Keratinocyte (primary cell): ENCODE results near the gene HOXB4.

Experiments
- EZH2 ChIP-seq: IDR thresholded peaks from one replicate; pipeline ENCODE4 v1.6.1; 2012; ENCODE audit warnings: inconsistent platforms, mild to moderate bottlenecking, low read length, moderate library complexity
- TF ChIP-seq, protein P1 (sequence below), 3 experiments: IDR thresholded peaks in 1 of 3; conservative IDR thresholded peaks in 1 of 3; optimal IDR thresholded peaks in 1 of 3; 2 replicates in 2 of 3; 3 replicates in 1 of 3; pipeline versions ENCODE3 to v1.5.1; 2011; ENCODE audit warnings: low read length in 3 of 3, mild to moderate bottlenecking in 3 of 3, moderate library complexity in 2 of 3, control low read depth in 1 of 3, inconsistent platforms in 1 of 3; ENCODE audit not compliant: insufficient read depth in 2 of 3; ENCODE audit errors: extremely low read depth in 1 of 3

DNA sequence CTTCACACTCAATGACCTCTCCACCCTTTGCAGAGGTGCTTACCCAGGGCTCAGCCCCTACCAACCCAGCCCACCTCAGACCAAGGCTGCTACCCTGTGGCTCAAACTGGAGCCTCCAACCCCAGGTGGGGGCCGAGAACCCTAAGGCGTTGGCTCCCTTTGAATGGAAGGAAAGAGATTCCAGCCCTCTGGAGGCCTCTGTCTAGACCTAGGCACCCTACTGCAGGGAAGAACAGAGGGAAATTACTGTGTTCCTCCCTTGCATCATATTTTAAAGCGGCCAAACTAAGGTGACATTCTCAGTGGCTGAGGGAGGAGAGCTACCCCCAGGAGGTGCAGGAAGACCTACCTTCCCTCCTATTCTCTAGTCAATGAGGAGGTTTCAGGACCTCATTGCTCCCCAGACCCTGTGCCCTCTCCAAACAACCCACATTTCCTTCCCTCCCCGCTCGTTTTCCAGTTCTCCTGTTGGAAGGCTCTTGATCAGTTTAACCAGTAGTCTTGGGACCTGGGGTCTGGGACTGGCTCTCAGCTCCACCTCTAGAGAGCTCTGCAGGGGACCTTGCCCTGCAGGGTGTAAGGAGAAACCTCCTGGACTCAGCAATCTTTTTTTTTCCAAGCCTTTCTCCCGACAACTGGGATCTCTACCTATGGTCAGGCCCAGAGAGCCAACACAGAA lies 42.5 kb upstream of the HOXB4 start:
- TF ChIP-seq, protein P1, sequence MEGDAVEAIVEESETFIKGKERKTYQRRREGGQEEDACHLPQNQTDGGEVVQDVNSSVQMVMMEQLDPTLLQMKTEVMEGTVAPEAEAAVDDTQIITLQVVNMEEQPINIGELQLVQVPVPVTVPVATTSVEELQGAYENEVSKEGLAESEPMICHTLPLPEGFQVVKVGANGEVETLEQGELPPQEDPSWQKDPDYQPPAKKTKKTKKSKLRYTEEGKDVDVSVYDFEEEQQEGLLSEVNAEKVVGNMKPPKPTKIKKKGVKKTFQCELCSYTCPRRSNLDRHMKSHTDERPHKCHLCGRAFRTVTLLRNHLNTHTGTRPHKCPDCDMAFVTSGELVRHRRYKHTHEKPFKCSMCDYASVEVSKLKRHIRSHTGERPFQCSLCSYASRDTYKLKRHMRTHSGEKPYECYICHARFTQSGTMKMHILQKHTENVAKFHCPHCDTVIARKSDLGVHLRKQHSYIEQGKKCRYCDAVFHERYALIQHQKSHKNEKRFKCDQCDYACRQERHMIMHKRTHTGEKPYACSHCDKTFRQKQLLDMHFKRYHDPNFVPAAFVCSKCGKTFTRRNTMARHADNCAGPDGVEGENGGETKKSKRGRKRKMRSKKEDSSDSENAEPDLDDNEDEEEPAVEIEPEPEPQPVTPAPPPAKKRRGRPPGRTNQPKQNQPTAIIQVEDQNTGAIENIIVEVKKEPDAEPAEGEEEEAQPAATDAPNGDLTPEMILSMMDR (optimal IDR thresholded peaks at IDR 0.05 in 1 of 3, IDR thresholded peaks at IDR 0.05 in 1 of 3, conservative IDR thresholded peaks at IDR 0.05 in 1 of 3; ENCODE audit: extremely low read depth in 1 of 3, insufficient read depth in 2 of 3, low read length in 3 of 3) = no peak
- no peak for TF ChIP-seq EZH2
